GM18502 (cell line): ENCODE data around the gene CHMP2B.

Experiments
- ATAC-seq: cut with Tn5 transposase; IDR thresholded peaks from one replicate; pipeline ENCODE4 v1.9.1; 2021; ENCODE audit warnings: mild to moderate bottlenecking; ENCODE audit not compliant: unreplicated experiment, poor library complexity

CHMP2B gene

GRCh38 chr3:87227104-87227834, at the start of gene CHMP2B:
CHMP2B (plus strand) TSS chr3:87227309; CDS start chr3:87227523, 214 bp downstream.
- ATAC-seq: peak; percentile 96

GRCh38 chr3:87179642-87180041, 47.5 kb upstream of the CHMP2B start:
- no peak for ATAC-seq

- ATAC-seq: no peak
Observed at GRCh38 chr3:87181551-87181950, 45.6 kb upstream of the CHMP2B start.

- no peak for ATAC-seq
Observed at GRCh38 chr3:87182023-87182422, 45.1 kb upstream of the CHMP2B start.

GRCh38 chr3:87186608-87187159, 40.4 kb upstream of the CHMP2B start:
- ATAC-seq: no peak

GRCh38 chr3:87191175-87191574, 35.9 kb upstream of the CHMP2B start:
- ATAC-seq: no peak

GRCh38 chr3:87191641-87192040, 35.5 kb upstream of the CHMP2B start:
- no peak for ATAC-seq

- no peak for ATAC-seq
Observed at GRCh38 chr3:87196879-87197278, 30.2 kb upstream of the CHMP2B start.

GRCh38 chr3:87197531-87197930, 29.6 kb upstream of the CHMP2B start:
- no peak for ATAC-seq

- no peak for ATAC-seq
Observed at GRCh38 chr3:87198774-87199173, 28.3 kb upstream of the CHMP2B start.

GRCh38 chr3:87199628-87200027, 27.5 kb upstream of the CHMP2B start:
- no peak for ATAC-seq

GRCh38 chr3:87200060-87200647, 27.0 kb upstream of the CHMP2B start:
- ATAC-seq: no peak

GRCh38 chr3:87201727-87202126, 25.4 kb upstream of the CHMP2B start:
- no peak for ATAC-seq

GRCh38 chr3:87203809-87204208, 23.3 kb upstream of the CHMP2B start:
- ATAC-seq: no peak

GRCh38 chr3:87206070-87206469, 21.0 kb upstream of the CHMP2B start:
- no peak for ATAC-seq

- ATAC-seq: no peak
Observed at GRCh38 chr3:87206635-87207034, 20.5 kb upstream of the CHMP2B start.

GRCh38 chr3:87207460-87207859, 19.6 kb upstream of the CHMP2B start:
- no peak for ATAC-seq

GRCh38 chr3:87209111-87209510, 18.0 kb upstream of the CHMP2B start:
- ATAC-seq: no peak

GRCh38 chr3:87218560-87218959, 8.5 kb upstream of the CHMP2B start:
- ATAC-seq: no peak

GRCh38 chr3:87219611-87220010, 7.5 kb upstream of the CHMP2B start:
- no peak for ATAC-seq

- ATAC-seq: no peak
Observed at GRCh38 chr3:87225659-87226058, 1.4 kb upstream of the CHMP2B start.

GRCh38 chr3:87227835-87228144, 681 bp downstream of the CHMP2B start:
- peak; percentile 9 for ATAC-seq
